Epidermal melanocyte (primary cell): Measurements from ENCODE around the gene ARHGAP11A.

Experiments
- DNase-seq: peaks from one replicate; pipeline ENCODE4 v3.0.0; 2011; ENCODE audit warnings: low spot score; ENCODE audit not compliant: insufficient read length

Gene ARHGAP11A

GRCh38 chr15:32683906-32684584 lies 68.7 kb downstream of the ARHGAP11A start:
- DNase-seq, result no peak

- no peak for DNase-seq
Measured at GRCh38 chr15:32685576-32685975, 70.3 kb downstream of the ARHGAP11A start.

- no peak for DNase-seq
Measured at GRCh38 chr15:32687556-32687955, 72.3 kb downstream of the ARHGAP11A start.

GRCh38 chr15:32688151-32688639 lies 72.9 kb downstream of the ARHGAP11A start:
- DNase-seq, result no peak
